ENCODE results near the gene TBC1D30.
"Not testable (repeated sequence)": the region's sequence is repeated elsewhere in the genome, so short reads cannot be mapped to it uniquely, and the experiment has no call there.

The TBC1D30 gene, protein sequence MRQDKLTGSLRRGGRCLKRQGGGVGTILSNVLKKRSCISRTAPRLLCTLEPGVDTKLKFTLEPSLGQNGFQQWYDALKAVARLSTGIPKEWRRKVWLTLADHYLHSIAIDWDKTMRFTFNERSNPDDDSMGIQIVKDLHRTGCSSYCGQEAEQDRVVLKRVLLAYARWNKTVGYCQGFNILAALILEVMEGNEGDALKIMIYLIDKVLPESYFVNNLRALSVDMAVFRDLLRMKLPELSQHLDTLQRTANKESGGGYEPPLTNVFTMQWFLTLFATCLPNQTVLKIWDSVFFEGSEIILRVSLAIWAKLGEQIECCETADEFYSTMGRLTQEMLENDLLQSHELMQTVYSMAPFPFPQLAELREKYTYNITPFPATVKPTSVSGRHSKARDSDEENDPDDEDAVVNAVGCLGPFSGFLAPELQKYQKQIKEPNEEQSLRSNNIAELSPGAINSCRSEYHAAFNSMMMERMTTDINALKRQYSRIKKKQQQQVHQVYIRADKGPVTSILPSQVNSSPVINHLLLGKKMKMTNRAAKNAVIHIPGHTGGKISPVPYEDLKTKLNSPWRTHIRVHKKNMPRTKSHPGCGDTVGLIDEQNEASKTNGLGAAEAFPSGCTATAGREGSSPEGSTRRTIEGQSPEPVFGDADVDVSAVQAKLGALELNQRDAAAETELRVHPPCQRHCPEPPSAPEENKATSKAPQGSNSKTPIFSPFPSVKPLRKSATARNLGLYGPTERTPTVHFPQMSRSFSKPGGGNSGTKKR

DNA sequence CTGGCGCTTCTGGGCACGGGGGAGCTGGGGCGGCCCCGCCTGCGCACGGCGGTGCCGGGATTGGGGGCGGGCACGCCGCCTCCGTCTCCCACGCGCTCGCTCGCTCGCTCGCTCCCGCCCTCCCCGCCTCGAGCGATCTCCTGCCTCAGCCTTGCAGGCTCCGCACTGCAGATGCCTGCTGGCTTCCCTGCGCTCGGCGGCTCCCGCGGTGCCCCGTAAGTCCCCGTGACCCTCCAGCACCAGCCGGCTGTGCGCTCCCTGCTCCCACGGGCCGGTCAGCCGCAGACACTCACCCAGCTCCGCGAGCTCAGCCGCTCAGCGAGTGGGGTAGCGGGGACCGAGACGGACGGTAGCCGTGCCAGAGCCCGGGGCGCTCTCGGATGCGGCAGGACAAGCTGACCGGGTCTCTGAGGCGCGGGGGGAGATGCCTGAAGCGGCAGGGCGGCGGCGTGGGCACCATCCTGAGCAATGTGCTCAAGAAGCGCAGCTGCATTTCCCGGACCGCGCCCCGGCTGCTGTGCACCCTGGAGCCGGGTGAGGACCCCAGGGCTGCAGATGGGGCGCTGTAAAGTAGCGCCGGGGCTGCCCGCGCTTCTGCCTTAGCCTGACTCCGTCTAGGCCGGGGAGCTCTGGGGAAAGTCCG lies at the start of gene TBC1D30:
Gene TBC1D30, plus strand, starts transcription at position 148 of the 643 bp plus-strand sequence. Its CDS starts 233 bp downstream, at position 381.
- DNase-seq = no peak

DNA sequence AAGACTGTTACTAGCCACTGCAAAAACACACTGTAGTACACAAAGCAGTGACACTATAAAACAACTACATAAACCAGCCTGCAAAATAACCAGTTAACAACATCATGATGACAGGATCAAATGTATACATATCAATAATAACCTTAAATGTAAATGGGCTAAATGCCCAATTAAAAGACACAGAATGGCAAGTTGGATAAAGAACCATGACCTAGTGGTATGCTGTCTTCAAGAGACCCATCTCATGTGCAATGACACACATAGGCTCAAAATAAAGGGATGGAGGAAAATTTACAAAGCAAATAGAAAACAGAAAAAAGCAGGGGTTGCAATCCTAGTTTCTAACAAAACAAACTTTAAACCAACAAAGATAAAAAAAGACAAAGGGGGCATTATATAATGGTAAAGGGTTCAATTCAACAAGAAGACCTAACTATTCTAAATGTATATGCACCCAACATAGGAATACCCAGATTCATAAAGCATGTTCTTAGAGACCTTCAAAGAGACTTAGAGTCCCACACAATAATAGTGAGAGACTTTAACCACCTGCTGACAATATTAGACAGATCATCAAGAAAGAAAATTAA lies 49.2 kb upstream of the TBC1D30 start:
- DNase-seq = not testable (repeated sequence)

DNA sequence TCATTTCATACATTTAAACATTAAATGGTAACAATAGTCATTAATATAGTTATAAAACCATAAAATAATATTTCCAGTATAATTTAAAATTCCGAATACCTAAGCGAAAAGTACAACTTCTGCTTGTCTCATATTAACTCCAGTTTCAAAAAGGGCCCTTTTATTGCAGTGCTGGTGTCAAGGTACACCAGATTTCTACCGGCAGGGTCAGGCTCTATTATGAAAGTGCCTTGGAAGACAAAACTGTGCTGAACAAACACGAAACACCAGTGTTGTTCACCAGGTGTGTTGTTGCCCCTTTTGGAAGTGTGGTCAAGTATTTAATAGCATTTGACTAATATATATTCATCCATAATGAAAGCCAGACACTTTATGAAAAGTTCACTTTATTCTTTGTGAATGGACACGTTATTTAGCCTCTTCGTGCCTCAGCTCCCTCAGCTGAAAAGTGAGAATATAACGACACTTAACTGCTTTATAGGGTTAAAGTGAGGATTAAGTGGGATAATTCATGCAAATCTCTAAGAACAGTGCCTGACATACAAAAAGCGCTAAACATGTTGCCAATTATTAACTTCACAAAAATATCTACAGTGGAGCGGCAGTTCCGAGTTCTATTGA lies 45.0 kb upstream of the TBC1D30 start:
- DNase-seq = no peak

DNA sequence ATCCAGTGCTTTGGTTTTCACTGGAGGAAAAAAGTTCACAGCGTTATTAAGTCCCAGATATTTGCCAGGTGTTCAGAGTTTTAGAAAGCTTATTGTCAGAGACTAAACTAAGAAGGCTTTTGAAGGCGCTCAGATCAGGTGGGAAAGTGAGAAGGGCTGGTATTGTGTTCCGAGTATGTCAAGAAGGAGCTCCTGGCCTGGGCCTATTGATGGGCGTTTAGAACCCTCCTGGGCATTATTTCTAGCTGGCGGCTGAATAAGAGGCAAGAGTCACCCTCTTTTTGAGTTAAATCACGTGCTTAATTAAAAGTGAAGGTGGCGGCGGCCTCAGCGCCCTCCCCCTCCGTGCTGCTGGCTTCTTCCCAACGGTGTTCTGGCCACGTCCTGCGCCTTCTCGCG lies 44.3 kb upstream of the TBC1D30 start:
- DNase-seq = no peak

DNA sequence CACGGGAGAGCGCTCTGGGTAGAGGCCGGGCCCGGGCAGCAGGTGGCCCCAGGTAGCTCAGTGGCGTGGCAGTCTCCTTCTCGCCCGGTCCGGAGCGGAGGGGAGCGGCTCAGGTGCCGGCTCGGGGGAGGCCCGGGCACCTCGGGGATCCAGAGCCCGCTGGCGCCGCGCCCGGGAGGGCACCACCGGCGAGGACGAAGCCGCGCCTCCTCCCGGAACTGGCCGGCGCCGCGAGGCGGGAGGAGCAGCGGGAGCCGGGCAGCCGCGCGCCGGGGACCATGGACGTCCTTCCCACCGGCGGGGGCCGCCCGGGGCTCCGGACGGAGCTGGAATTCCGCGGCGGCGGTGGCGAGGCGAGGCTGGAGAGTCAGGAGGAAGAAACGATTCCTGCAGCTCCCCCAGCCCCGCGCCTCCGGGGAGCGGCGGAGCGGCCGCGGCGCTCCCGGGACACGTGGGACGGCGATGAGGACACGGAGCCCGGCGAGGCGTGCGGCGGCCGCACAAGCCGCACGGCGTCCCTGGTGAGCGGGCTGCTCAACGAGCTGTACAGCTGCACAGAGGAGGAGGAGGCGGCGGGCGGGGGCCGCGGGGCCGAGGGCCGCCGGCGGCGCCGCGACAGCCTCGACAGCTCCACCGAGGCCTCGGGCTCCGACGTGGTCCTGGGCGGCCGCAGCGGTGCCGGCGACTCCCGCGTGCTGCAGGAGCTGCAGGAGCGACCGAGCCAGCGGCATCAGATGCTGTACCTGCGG lies 43.7 kb upstream of the TBC1D30 start:
- no peak for DNase-seq

DNA sequence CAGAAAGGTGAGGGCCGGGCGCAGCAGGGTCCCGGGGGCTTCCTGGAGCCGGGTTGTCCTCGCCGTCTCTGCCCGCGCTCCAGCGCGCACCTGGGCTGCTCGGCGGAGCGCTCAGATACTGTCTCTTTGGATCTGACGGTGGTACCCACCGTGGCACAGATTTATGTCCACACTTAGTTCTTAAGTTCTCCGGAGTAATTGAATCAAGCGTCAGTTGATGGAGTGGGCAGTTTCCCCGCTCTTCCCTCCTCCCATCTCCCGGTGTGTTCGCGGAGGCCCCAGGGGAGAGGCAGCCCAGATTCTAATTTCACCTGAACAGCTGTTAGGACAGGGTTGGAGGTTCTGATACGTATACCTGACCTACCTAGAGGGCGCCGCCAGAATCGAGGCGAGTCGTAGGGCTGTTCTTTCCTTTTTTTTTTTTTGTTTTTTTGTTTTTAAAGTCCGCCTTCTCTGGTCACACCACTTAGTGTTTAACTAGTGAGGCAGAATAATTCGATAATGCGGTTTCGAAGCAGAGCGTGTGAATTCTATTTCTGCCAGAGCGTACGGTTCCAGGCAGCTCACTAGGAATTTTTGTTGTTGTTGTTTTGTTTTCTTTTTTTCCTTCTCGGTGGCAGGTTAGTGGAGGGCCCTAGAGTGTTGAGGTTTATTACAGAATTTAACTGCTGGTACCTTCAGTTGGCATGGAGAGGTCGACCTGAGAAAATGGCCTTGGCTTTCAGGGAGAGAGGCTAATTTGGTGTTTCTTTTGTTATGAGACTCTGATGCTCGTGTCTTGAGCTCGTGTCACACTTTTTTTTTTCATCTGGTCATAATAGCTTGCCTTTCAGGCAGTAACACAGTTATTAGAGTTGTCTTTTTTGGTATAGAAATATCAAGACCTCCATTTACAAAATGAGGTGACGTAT lies 42.9 kb upstream of the TBC1D30 start:
- DNase-seq = no peak

DNA sequence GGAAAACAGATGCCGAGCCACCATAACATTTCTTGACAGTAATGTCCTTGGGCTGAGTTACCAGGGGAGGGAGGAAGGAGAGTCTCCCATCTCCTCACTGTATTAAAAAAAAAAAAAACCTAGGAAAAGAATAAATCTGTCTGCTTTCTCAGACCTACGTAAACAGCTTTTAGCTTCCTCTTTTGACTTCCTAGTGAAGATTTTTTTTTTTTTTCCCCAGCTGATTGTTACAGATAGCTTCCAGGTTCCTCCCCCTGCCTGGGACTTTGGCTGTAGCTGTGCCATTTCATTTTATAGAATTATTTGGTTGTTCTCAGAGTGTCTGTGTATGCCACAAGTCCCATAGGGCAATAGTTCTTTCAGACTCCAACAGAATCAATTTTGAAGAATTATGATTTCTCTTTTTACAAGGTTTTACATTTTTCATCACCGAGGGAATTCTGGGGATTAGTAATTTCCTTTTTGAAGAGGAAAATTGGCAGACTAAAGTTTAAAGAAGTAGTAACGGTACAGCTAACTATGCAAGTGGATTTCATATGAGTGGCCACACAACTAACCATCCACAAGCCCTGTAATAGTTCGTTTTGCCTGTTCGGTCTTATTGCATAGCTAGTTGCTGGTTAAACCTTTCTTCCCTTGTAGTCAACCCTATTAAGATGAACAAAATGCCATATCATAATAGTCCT lies 42.1 kb upstream of the TBC1D30 start:
- no peak for DNase-seq

DNA sequence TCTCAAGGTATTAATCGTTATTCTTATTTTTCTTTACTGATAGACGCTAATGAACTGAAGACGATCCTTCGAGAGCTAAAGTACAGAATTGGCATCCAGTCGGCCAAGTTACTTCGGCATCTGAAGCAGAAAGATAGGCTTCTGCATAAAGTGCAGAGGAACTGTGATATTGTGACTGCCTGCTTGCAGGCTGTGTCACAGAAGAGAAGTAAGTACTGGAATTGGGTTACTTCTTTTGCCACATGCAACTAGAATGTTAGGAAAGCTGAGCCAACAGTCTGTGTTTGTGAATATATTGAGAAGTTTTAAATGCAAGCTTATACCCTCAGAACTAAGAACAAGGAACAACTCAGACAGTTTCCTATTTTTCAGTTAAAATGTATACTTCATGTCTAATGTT lies 38.6 kb upstream of the TBC1D30 start:
- no peak for DNase-seq

DNA sequence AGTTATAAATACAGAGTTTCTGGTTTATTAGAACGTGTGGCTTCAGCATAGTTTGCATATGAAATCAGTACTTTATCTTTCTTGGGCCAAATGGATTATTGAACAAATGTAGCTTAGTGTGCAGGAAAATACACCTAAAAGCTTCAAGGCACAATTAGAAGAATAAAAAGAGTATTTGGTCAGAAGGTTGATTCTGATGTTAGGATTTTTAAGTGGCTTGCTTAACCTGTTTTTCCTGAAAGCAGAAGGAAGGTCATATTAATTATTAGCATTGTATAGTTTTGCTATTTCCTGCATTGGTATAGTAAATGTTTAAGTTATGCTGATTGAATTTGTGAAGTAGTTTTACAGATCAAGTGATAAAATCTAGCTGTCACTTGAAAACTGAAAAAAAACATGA lies 34.3 kb upstream of the TBC1D30 start:
- DNase-seq = no peak

DNA sequence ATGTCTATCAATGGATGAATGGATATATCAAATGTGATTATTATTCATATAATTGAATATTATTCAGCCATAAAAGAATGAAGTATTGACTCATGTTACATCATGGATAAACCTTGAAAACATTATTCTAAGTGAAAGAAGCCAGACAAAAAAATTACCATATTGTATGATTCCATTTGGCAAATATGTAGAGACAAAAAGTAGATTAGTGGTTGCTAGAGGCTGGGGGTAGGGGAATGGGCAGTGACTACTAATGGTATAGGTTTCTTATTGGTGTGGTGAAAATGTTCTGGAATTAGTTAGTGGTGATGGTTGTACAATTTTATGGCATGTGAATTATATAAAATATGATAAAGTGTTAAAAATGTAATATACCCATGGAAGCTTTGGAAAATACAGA lies 33.4 kb upstream of the TBC1D30 start:
- DNase-seq = no peak

DNA sequence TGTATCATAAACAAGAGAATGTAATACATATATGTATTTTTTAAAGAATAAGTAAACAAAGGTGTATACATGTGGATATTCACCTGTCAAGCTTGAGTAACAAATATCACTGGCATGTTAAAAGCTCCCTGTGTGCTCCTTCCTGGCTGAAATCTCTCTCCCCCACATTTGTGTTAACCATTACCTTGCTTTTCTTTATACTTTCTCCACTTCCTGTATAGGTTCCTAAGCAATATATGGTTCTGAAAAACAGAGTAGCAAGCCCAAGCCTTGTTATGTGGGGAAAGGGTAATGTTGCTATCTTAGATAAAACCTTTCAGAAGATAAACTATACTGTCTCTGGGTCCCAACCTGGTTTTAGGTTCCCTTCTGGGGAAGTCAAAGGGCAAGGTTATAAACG lies 32.3 kb upstream of the TBC1D30 start:
- DNase-seq = no peak

DNA sequence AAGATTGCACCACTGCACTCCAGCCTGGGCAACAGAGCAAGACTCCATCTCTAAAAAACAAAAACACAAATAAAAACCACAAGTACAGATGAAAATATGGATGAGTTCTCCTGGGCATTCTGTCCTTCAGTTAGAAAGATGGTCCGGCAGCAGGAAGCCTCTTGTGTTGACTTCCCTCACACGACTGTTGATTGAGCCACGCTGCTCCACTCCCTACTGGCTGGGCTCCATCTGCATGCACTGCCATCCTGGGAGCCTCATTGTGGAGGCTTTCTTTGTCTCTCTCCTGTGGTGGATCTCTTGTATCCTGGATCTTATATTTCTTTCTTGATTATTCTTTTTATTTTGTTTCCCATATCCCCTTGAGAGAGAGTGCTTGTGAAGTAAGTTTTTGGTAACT lies 30.8 kb upstream of the TBC1D30 start:
- no peak for DNase-seq

DNA sequence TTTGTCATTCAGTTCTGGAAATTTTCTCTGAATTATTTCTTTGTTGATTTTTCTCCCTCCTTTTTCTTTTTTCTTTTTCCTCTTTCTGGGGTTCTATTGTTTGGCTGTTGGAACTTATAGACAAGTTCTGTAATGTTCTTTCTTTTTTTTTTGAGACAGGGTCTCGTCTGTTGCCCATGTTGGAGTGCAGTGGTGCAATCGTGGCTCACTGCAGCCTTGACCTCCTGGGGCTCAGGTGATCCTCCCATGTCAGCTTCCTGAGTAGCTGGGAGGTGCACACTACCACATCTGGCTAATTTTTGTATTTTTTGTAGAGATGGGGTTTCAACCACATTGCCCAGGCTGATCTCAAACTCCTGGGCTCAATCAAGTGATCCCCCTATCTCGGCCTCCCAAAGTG lies 30.1 kb upstream of the TBC1D30 start:
- no peak for DNase-seq

DNA sequence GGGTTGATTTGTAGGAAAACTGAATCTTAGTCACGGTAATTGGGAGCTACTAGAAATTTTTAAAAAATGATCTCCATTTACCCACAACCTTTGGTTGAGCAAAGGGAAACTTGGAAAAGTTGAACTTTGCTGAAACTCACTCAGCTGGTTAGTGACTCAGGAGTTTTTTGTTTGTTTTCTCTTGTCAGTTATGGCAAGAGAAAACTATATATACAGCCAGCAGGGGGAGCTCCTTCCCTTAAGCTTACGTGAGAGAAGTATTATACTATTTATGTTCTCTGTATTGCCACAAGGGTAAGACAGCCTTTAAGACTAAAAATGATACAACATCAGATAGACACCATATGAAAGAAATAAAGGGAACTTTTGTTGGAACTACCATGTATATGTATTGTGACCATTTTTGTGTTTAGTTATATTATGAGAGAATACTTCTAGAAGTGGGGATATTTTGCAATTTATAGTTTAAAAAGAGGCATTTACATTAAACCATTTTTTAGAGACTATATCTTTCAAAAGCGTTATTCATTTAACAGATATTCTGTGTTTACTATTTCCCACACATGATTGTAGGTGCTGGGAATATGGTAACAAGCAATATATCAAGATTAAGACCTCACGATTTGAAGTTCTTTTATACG lies 28.1 kb upstream of the TBC1D30 start:
- DNase-seq = no peak

DNA sequence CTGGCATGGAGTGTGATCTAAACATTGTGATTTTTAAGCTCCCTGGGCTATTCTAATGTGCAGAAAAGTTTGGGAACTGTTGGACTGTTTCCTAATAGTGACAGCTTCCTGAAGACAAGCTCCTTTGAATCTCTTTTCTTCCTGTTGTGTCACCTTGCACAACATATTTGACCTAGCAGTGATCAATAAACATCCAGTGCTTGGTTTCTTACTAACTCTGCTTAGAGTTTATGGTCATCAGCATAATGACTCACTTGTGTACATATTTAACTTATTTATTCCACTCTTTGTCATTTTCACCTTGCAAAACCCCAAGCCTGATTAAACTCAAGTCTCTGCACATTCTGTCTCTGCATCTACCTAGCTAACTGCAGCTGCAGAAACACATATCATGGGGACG lies 27.3 kb upstream of the TBC1D30 start:
- DNase-seq = no peak

DNA sequence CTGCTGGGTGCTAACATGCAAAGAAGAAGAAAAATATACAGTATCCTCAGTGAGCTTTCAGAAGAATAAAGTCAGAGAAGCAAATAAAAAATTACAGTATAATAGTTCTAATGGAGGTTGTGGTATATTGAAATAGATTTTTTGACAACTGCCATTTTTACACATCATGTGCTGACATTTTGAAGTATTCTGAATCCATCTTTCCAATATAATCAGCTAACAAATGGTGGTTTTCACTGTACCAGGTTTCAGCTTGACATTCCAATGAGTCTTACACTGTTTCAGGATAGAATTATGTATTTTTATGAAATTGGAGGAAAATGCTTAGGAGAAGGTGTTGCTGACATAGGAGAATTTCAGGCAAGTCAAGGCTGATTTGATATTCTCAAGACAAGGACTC lies 26.3 kb upstream of the TBC1D30 start:
- DNase-seq = no peak

DNA sequence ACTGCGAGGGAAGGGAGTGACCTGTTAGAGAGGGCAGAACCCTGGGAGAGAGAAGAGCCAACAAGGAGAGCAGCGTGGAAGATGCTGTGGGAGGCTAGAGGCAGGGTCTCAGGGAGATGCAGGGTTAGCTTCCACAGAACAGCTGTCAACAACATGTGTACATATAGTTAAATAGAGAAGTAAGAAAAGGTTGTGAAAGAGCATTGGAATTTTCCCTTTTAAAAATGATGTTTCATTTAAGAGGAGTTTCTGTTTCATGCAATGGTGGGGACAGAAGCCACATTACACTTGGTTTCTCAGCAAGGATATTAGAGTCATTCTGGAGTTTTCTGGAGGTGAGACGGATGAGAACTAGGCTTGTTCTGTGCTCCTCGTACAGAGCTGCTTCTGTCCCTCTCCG lies 23.8 kb upstream of the TBC1D30 start:
- DNase-seq = no peak

DNA sequence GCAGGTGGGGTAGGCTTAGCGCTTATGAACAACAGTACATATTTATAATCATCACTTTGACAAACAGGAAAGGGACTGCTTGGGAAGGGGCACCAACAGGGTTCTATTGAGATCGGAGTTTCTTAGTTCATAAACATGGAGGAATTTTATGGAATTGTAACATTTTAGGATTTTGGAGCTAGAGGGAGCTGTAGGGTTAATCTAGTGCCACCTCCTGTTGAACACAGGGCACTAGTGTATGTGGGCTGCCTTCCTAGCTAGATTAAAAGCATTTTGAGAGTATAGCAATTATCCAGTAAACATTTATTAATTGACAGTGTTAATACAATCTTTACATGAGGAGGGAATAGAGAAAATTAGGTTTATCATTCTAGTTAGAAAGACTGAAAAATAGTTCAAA lies 23.1 kb upstream of the TBC1D30 start:
- DNase-seq = no peak

DNA sequence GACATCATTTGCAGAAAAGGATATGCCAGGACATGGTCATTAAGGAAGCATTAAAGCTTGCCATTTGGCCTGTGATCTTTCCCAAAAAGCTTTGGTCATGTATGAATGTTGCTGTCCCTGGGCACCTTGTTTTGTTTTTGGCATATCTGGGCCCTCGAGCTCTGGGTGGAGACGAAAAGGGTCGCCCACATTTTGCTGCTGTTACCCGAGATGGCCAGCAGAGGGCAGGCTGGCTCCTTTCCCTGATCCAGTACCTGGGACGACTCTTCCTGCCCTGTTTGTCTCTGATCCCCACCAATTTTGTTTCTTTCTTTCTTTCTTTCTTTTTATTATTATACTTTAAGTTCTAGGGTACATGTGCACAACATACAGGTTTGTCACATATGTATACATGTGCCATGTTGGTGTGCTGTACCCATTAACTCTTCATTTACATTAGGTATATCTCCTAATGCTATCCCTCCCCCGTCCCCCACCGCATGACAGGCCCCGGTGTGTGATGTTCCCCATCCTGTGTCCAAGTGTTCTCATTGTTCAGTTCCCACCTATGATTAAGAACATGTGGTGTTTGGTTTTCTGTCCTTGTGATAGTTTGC lies 22.2 kb upstream of the TBC1D30 start:
- not testable (repeated sequence) for DNase-seq

DNA sequence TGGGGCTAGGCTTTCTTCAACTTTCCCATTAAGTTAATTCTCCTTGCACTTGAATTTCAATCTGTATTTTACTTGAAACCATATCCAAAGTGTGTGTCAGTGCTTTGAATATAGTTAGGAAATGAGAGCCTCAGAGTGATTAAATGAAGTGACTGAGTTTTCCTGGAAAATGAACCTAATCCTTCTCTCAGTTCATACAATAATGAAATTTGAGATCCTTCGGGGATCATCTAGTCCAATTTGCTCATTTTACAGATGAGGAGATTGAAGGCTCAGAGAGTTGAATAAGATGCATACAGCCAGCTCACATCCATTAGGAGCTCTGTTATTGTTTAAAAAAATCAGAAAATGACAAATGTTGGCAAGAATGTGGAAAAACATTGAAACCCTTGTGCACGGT lies 18.3 kb upstream of the TBC1D30 start:
- no peak for DNase-seq

Data from GOT3 (cell line).